Measurements from ENCODE around the gene TMCC1.
"Not testable (repeated sequence)": the region's sequence is repeated elsewhere in the genome, so short reads cannot be mapped to it uniquely, and the experiment has no call there.

The TMCC1 gene

GRCh38 chr3:129648391-129648790 lies 245.1 kb downstream of the TMCC1 start:
- Histone ChIP-seq H4K20me1 (ENCODE audit: insufficient read depth, low read length, poor library complexity, severe bottlenecking) (no peaks in the 10 kb centered on the region), H2AFZ (ENCODE audit: low read length) (no peak overlapping the region), H3K9me2 (replicated peaks; ENCODE audit: low read depth, low read length) (no peaks in the 10 kb centered on the region), H3K36me3 (ENCODE audit: insufficient read depth, low read length) (peaks cover 13% of the 10 kb centered on the region; the same call in 1 of the 2 replicates), H3K9ac (ENCODE audit: low read depth, low read length, poor library complexity, severe bottlenecking) (no peak overlapping the region), H3K4me3 (ENCODE audit: low read length, poor library complexity, severe bottlenecking) (no peak overlapping the region), H3F3A (ENCODE audit: low read depth) (no peaks in the 10 kb centered on the region), H3K4me2 (ENCODE audit: low read depth, low read length, poor library complexity, severe bottlenecking) (no peak overlapping the region), H3K9me3 (ENCODE audit: insufficient read depth, low read depth, low read length) (no peaks in the 10 kb centered on the region), H3K4me1 (ENCODE audit: insufficient read depth, low read length, poor library complexity, severe bottlenecking) (no peaks in the 10 kb centered on the region), H3K79me2 (ENCODE audit: insufficient read depth, low read length) (no peaks in the 10 kb centered on the region), H3K27me3 (ENCODE audit: insufficient read depth, low read length, poor library complexity, severe bottlenecking) (no peaks in the 10 kb centered on the region)
- TF ChIP-seq CTCF (conservative IDR thresholded peaks at IDR 0.05; ENCODE audit: low read length) (no peak), EZH2phosphoT487 (IDR thresholded peaks at IDR 0.05; ENCODE audit: borderline replicate concordance) (no peak)

- Histone ChIP-seq H3K4me3 (ENCODE audit: low read length, poor library complexity, severe bottlenecking) (no peak overlapping the region), H2AFZ (ENCODE audit: low read length) (no peak overlapping the region), H3K9me3 (ENCODE audit: insufficient read depth, low read depth, low read length) (no peaks in the 10 kb centered on the region), H3K9ac (ENCODE audit: low read depth, low read length, poor library complexity, severe bottlenecking) (no peak overlapping the region), H3K9me2 (replicated peaks; ENCODE audit: low read depth, low read length) (no peaks in the 10 kb centered on the region), H3K27me3 (ENCODE audit: insufficient read depth, low read length, poor library complexity, severe bottlenecking) (no peaks in the 10 kb centered on the region), H3K36me3 (ENCODE audit: insufficient read depth, low read length) (no peaks in the 10 kb centered on the region), H3F3A (ENCODE audit: low read depth) (no peaks in the 10 kb centered on the region), H3K4me1 (ENCODE audit: insufficient read depth, low read length, poor library complexity, severe bottlenecking) (no peaks in the 10 kb centered on the region), H3K4me2 (ENCODE audit: low read depth, low read length, poor library complexity, severe bottlenecking) (no peak overlapping the region), H4K20me1 (ENCODE audit: insufficient read depth, low read length, poor library complexity, severe bottlenecking) (no peaks in the 10 kb centered on the region), H3K79me2 (ENCODE audit: insufficient read depth, low read length) (no peaks in the 10 kb centered on the region)
- TF ChIP-seq CTCF (conservative IDR thresholded peaks at IDR 0.05; ENCODE audit: low read length): no peak
- no peak for TF ChIP-seq EZH2phosphoT487 (IDR thresholded peaks at IDR 0.05; ENCODE audit: borderline replicate concordance)
Observed at GRCh38 chr3:129645286-129645685, 248.2 kb downstream of the TMCC1 start.

- Histone ChIP-seq H3K27me3 (ENCODE audit: insufficient read depth, low read length, poor library complexity, severe bottlenecking) (no peaks in the 10 kb centered on the region), H3K4me2 (ENCODE audit: low read depth, low read length, poor library complexity, severe bottlenecking) (no peak overlapping the region)
Observed at GRCh38 chr3:129644836-129645235, 248.7 kb downstream of the TMCC1 start.

GRCh38 chr3:129641567-129642260 lies 251.8 kb downstream of the TMCC1 start:
- H3K4me1 ChIP-seq (ENCODE audit: insufficient read depth, low read length, poor library complexity, severe bottlenecking); H3K79me2 ChIP-seq (ENCODE audit: insufficient read depth, low read length); H3K9me3 ChIP-seq (ENCODE audit: insufficient read depth, low read depth, low read length); H3K4me2 ChIP-seq (ENCODE audit: low read depth, low read length, poor library complexity, severe bottlenecking); H3K9me2 ChIP-seq (replicated peaks; ENCODE audit: low read depth, low read length); H2AFZ ChIP-seq (ENCODE audit: low read length); H4K20me1 ChIP-seq (ENCODE audit: insufficient read depth, low read length, poor library complexity, severe bottlenecking); H3K9ac ChIP-seq (ENCODE audit: low read depth, low read length, poor library complexity, severe bottlenecking); H3K27me3 ChIP-seq (ENCODE audit: insufficient read depth, low read length, poor library complexity, severe bottlenecking); H3K36me3 ChIP-seq (ENCODE audit: insufficient read depth, low read length); H3F3A ChIP-seq (ENCODE audit: low read depth); H3K4me3 ChIP-seq (ENCODE audit: low read length, poor library complexity, severe bottlenecking): not testable (repeated sequence)

More at GRCh38 chr3:129644836-129645235, 248.7 kb downstream of the TMCC1 start:
- no peaks in the 10 kb centered on the region for H3K9me3 ChIP-seq (ENCODE audit: insufficient read depth, low read depth, low read length)
- no peaks in the 10 kb centered on the region for H4K20me1 ChIP-seq (ENCODE audit: insufficient read depth, low read length, poor library complexity, severe bottlenecking)
- H3K4me1 ChIP-seq (ENCODE audit: insufficient read depth, low read length, poor library complexity, severe bottlenecking): no peaks in the 10 kb centered on the region
- no peak for TF ChIP-seq CTCF (conservative IDR thresholded peaks at IDR 0.05; ENCODE audit: low read length)
- no peak for TF ChIP-seq EZH2phosphoT487 (IDR thresholded peaks at IDR 0.05; ENCODE audit: borderline replicate concordance)
- H3K9me2 ChIP-seq (replicated peaks; ENCODE audit: low read depth, low read length): no peaks in the 10 kb centered on the region
- H3K79me2 ChIP-seq (ENCODE audit: insufficient read depth, low read length): no peaks in the 10 kb centered on the region
- H3K4me3 ChIP-seq (ENCODE audit: low read length, poor library complexity, severe bottlenecking): no peak overlapping the region
- H3K36me3 ChIP-seq (ENCODE audit: insufficient read depth, low read length): no peaks in the 10 kb centered on the region
- no peak overlapping the region for H3K9ac ChIP-seq (ENCODE audit: low read depth, low read length, poor library complexity, severe bottlenecking)
- H3F3A ChIP-seq (ENCODE audit: low read depth): no peaks in the 10 kb centered on the region
- H2AFZ ChIP-seq (ENCODE audit: low read length): no peak overlapping the region

GRCh38 chr3:129640985-129641384 lies 252.5 kb downstream of the TMCC1 start:
- H3K4me3 ChIP-seq (ENCODE audit: low read length, poor library complexity, severe bottlenecking); H3K4me2 ChIP-seq (ENCODE audit: low read depth, low read length, poor library complexity, severe bottlenecking); H4K20me1 ChIP-seq (ENCODE audit: insufficient read depth, low read length, poor library complexity, severe bottlenecking); H3F3A ChIP-seq (ENCODE audit: low read depth); H3K9me3 ChIP-seq (ENCODE audit: insufficient read depth, low read depth, low read length); H3K27me3 ChIP-seq (ENCODE audit: insufficient read depth, low read length, poor library complexity, severe bottlenecking); H3K36me3 ChIP-seq (ENCODE audit: insufficient read depth, low read length); H3K9me2 ChIP-seq (replicated peaks; ENCODE audit: low read depth, low read length); H3K4me1 ChIP-seq (ENCODE audit: insufficient read depth, low read length, poor library complexity, severe bottlenecking); H2AFZ ChIP-seq (ENCODE audit: low read length); H3K9ac ChIP-seq (ENCODE audit: low read depth, low read length, poor library complexity, severe bottlenecking); H3K79me2 ChIP-seq (ENCODE audit: insufficient read depth, low read length): not testable (repeated sequence)
